GM12878 (cell line): Measurements from ENCODE around the gene HOXB1. TPM values are rescaled to one million over a fixed set of nuclear protein-coding genes. Genes with fewer than 3 reads are reported as not detected.

ENCODE experiments used
- ATF7 ChIP-seq: fragments of 450-650 bp; IDR thresholded peaks from 2 replicates; pipeline ENCODE4 v1.6.1; 2016; ENCODE audit warnings: low read depth, mild to moderate bottlenecking
- BMI1 ChIP-seq: fragments of 450-650 bp; IDR thresholded peaks from 2 replicates; pipeline ENCODE4 v1.6.1; 2016; ENCODE audit warnings: mild to moderate bottlenecking, moderate library complexity, borderline replicate concordance
- CBX3 ChIP-seq: fragments of 200-600 bp; sonication (generic); IDR thresholded peaks from 2 replicates; pipeline ENCODE4 v1.6.1; 2016; ENCODE audit warnings: low read depth, borderline replicate concordance
- CBX5 ChIP-seq: sonication (generic); IDR thresholded peaks from 2 replicates; pipeline ENCODE4 v1.6.1; 2016; ENCODE audit warnings: low read depth, moderate library complexity, mild to moderate bottlenecking, inconsistent platforms
- CTCF ChIP-seq, 3 experiments: IDR thresholded peaks in 2 of 3; conservative IDR thresholded peaks in 1 of 3; 2 replicates each; pipeline ENCODE4 v1.5.1; 2011; ENCODE audit warnings: low read depth in 3 of 3, low read length in 3 of 3, mild to moderate bottlenecking in 3 of 3, control low read depth in 2 of 3, moderate library complexity in 2 of 3, inconsistent platforms in 1 of 3, mixed read lengths in 1 of 3; ENCODE audit not compliant: control insufficient read depth in 2 of 3, insufficient read depth in 1 of 3; ENCODE audit errors: extremely low read depth in 1 of 3
- EED ChIP-seq: sonication (generic); IDR thresholded peaks from 2 replicates; pipeline ENCODE4 v1.6.1; 2016; ENCODE audit warnings: antibody characterized with exemption, low read depth
- HDAC6 ChIP-seq: fragments of 200-600 bp; sonication (generic); IDR thresholded peaks from one replicate; pipeline ENCODE4 v1.8.0; 2017; ENCODE audit warnings: antibody characterized with exemption; ENCODE audit not compliant: unreplicated experiment
- JUNB ChIP-seq: IDR thresholded peaks from 2 replicates; pipeline ENCODE4 v1.6.1; 2016; ENCODE audit warnings: antibody characterized with exemption, mild to moderate bottlenecking
- MXI1 ChIP-seq: fragments of 150-350 bp; IDR thresholded peaks from 2 replicates; pipeline ENCODE4 v1.6.1; 2011; ENCODE audit warnings: low read depth, mild to moderate bottlenecking, inconsistent platforms, low read length, improper control_type of control experiment
- POLR2AphosphoS5 ChIP-seq: IDR thresholded peaks from 2 replicates; pipeline ENCODE4 v1.6.1; 2011; ENCODE audit warnings: mild to moderate bottlenecking, low read length, inconsistent platforms
- RFX5 ChIP-seq: IDR thresholded peaks from 2 replicates; pipeline ENCODE4 v1.6.1; 2011; ENCODE audit warnings: low read depth, low read length, improper control_type of control experiment
- SMARCA5 ChIP-seq: fragments of 450-650 bp; IDR thresholded peaks from 2 replicates; pipeline ENCODE4 v1.6.1; 2017; ENCODE audit warnings: mild to moderate bottlenecking
- SP1 ChIP-seq: IDR thresholded peaks from one replicate; pipeline ENCODE4 v1.6.1; 2011; ENCODE audit warnings: low read depth, low read length
- STAT1 ChIP-seq: fragments of 450-650 bp; conservative IDR thresholded peaks from 2 replicates; pipeline ENCODE4 v1.6.1; 2014; ENCODE audit warnings: antibody characterized with exemption, mild to moderate bottlenecking
- TAF1 ChIP-seq: IDR thresholded peaks from 2 replicates; pipeline ENCODE4 v1.6.1; 2011; ENCODE audit warnings: mild to moderate bottlenecking, low read depth, low read length, borderline replicate concordance
- YY1 ChIP-seq: IDR thresholded peaks from 2 replicates; pipeline ENCODE4 v1.6.1; 2011; ENCODE audit warnings: low read depth, mild to moderate bottlenecking, low read length
- ZNF384 ChIP-seq: IDR thresholded peaks from 2 replicates; pipeline ENCODE4 v1.6.1; 2012; ENCODE audit warnings: low read depth, mild to moderate bottlenecking, low read length, improper control_type of control experiment, borderline replicate concordance
- polyA plus RNA-seq, 11 experiments: library from polyadenylated mRNA; depleted of rRNA in 4 of 11; unstranded in 6 of 11; stranded (reverse) in 5 of 11; fragments of >200 nt; fragmentation: Nextera tagmentation in 4 of 11; fragmentation: Illumina TruSeq in 1 of 11; extraction: Ambion mirVana in 4 of 11; extraction: Trizol in 1 of 11; gene quantifications; 1 replicate in 1 of 11; 2 replicates in 10 of 11; pipeline versions ENCODE4 v1.2.1 to v1.2.3, GENCODE V29; 2011 to 2016; ENCODE audit warnings: inconsistent platforms in 2 of 11, missing spikeins in 2 of 11, low read depth in 1 of 11
- total RNA-seq, 4 experiments: library from RNA; depleted of rRNA in 3 of 4; stranded (reverse); fragments of >200 nt in 3 of 4; fragmentation: Illumina TruSeq in 1 of 4; extraction: Trizol in 1 of 4; gene quantifications; 2 replicates each; pipeline versions ENCODE4 v1.2.1 to v1.2.3, GENCODE V29; 2013 to 2021
- TF ChIP-seq, protein P1 (sequence below): fragments of 450-650 bp; IDR thresholded peaks from 2 replicates; pipeline ENCODE4 v1.6.1; 2017; ENCODE audit warnings: mild to moderate bottlenecking, moderate library complexity

HOXB1 gene
- total and polyA plus RNA-seq, 10 of the 15 experiments (the other 5 are each of a cell fraction or from before 2014, with no cell fraction given): not detected

DNA sequence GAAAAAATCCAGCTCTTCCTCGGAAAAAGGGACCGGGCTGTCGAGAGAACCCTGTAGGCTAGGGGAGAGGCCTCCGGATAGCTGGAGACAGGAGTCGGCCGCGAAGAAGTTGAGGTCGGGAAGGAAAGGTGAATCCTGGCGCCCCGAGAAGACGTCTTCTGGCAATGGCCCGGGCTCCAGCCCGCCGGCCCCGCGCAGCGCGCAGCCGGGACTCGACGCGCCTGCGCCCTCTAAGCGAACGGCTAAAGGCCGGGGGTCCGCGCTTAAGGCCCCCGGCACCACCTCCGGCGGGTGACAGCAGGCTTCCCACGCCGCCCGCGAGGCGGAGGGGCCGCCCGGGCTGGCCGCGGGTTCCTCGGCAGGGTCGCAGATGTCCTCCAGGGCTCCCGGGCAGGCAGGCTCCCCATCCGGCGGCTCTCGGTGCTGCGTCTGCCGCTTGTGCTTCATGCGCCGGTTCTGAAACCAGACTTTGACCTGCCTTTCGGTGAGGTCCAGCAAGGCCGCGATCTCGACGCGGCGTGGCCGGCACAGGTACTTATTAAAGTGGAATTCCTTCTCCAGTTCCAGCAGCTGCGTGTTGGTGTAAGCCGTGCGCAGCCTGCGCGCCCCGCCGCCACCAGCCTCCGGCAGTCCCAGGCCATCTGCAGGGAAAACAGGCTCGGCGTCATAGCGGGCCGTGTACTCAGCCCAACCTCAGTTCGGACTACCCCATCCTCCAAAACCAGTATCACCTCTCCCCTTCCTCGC is 12.5 kb upstream of the HOXB1 start (continued):
- no peak for TF ChIP-seq JUNB
- TF ChIP-seq ZNF384: no peak
- TF ChIP-seq STAT1: no peak
- TF ChIP-seq BMI1: no peak
- TF ChIP-seq CBX5: no peak
- TF ChIP-seq MXI1: peak; percentile 21; the same call in 1 of the 2 replicates
- TF ChIP-seq HDAC6: peak; percentile 98
- TF ChIP-seq CTCF (IDR thresholded peaks at IDR 0.05 in 2 of 3, conservative IDR thresholded peaks at IDR 0.05 in 1 of 3; ENCODE audit: control insufficient read depth in 2 of 3, extremely low read depth in 1 of 3, insufficient read depth in 1 of 3, low read depth in 3 of 3, low read length in 3 of 3): peak in 2 of 3 experiments; percentile 18 to 42; a peak in 3 of 6 replicates
- TF ChIP-seq ATF7: no peak
- no peak for TF ChIP-seq CBX3
- TF ChIP-seq SMARCA5: peak; percentile 69; the same call in 1 of the 2 replicates
- TF ChIP-seq POLR2AphosphoS5: peak; percentile 76
- no peak for TF ChIP-seq YY1
- no peak for TF ChIP-seq TAF1
- no peak for TF ChIP-seq SP1
- peak; percentile 23; the same call in 1 of the 2 replicates for TF ChIP-seq EED
- TF ChIP-seq, protein P1, sequence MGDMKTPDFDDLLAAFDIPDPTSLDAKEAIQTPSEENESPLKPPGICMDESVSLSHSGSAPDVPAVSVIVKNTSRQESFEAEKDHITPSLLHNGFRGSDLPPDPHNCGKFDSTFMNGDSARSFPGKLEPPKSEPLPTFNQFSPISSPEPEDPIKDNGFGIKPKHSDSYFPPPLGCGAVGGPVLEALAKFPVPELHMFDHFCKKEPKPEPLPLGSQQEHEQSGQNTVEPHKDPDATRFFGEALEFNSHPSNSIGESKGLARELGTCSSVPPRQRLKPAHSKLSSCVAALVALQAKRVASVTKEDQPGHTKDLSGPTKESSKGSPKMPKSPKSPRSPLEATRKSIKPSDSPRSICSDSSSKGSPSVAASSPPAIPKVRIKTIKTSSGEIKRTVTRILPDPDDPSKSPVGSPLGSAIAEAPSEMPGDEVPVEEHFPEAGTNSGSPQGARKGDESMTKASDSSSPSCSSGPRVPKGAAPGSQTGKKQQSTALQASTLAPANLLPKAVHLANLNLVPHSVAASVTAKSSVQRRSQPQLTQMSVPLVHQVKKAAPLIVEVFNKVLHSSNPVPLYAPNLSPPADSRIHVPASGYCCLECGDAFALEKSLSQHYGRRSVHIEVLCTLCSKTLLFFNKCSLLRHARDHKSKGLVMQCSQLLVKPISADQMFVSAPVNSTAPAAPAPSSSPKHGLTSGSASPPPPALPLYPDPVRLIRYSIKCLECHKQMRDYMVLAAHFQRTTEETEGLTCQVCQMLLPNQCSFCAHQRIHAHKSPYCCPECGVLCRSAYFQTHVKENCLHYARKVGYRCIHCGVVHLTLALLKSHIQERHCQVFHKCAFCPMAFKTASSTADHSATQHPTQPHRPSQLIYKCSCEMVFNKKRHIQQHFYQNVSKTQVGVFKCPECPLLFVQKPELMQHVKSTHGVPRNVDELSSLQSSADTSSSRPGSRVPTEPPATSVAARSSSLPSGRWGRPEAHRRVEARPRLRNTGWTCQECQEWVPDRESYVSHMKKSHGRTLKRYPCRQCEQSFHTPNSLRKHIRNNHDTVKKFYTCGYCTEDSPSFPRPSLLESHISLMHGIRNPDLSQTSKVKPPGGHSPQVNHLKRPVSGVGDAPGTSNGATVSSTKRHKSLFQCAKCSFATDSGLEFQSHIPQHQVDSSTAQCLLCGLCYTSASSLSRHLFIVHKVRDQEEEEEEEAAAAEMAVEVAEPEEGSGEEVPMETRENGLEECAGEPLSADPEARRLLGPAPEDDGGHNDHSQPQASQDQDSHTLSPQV: no peak
- no peak for TF ChIP-seq RFX5
- TF ChIP-seq, all 136 proteins: peak for 25
